ENCODE data around the gene ELF4. TPM values are rescaled to one million over a fixed set of nuclear protein-coding genes. Genes with fewer than 3 reads are reported as not detected.

ELF4 gene
- total RNA-seq, 6 experiments from 2014 or later = 0.80 to 2.8 (median 1.6) TPM

DNA sequence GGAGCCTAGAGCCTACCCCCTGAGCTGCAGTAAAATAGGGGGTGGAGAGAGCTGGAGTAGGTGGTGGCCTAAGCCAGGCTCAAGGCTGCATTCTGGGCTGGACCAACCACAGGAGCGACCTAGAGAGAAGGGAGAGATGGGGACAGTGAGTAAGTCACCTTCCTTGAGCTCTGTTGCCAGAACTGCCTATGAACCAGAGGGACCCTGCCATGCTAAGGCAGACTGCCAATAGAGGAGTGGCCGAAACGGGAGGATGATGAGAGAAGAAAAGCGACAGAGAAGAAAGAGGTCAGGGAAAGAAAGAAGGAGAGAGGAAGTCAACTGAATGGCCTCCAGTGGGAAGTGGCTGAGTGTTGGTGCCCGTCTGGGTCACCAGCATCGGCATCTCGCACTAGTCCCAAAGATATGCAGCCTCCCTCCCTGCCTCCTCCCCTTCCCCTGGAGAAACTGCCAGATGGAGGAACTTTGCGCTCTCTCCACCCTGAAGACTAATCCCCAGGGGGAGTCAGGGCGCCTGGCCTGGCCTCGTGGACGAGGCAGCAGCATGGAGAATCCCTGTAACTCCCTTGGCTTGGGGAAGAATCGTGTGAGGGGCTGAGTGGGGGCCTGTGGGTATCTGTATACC lies 28.8 kb downstream of the ELF4 start:
- no peaks in the 10 kb centered on the region for H3K27me3 ChIP-seq
- WGBS (ENCODE audit: insufficient coverage, low coverage, low lambda C conversion rate, missing lambda C conversion rate) = 40% methylated on average over 1 of the region's 12 CpGs
- H3K27ac ChIP-seq = peak overlapping the region in 1 of 3 donors; percentile 2
- DNase-seq (no peak), ATAC-seq (no peak)
- intact Hi-C loops (cut with DNase I) = loop anchor here in 1 of 2 donors (10.0 kb wide), 1 partner anchor 103 kb away; no protein-coding TSS in a partner anchor
- H3K4me3 ChIP-seq = no peak overlapping the region
- TF ChIP-seq, protein P1, sequence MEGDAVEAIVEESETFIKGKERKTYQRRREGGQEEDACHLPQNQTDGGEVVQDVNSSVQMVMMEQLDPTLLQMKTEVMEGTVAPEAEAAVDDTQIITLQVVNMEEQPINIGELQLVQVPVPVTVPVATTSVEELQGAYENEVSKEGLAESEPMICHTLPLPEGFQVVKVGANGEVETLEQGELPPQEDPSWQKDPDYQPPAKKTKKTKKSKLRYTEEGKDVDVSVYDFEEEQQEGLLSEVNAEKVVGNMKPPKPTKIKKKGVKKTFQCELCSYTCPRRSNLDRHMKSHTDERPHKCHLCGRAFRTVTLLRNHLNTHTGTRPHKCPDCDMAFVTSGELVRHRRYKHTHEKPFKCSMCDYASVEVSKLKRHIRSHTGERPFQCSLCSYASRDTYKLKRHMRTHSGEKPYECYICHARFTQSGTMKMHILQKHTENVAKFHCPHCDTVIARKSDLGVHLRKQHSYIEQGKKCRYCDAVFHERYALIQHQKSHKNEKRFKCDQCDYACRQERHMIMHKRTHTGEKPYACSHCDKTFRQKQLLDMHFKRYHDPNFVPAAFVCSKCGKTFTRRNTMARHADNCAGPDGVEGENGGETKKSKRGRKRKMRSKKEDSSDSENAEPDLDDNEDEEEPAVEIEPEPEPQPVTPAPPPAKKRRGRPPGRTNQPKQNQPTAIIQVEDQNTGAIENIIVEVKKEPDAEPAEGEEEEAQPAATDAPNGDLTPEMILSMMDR (IDR thresholded peaks at IDR 0.05) = no peak
- no peak for TF ChIP-seq POLR2A (IDR thresholded peaks at IDR 0.05)
- no peaks in the 10 kb centered on the region for H3K4me1 ChIP-seq
- no peaks in the 10 kb centered on the region for H3K36me3 ChIP-seq
- no peaks in the 10 kb centered on the region for H3K9me3 ChIP-seq

DNA sequence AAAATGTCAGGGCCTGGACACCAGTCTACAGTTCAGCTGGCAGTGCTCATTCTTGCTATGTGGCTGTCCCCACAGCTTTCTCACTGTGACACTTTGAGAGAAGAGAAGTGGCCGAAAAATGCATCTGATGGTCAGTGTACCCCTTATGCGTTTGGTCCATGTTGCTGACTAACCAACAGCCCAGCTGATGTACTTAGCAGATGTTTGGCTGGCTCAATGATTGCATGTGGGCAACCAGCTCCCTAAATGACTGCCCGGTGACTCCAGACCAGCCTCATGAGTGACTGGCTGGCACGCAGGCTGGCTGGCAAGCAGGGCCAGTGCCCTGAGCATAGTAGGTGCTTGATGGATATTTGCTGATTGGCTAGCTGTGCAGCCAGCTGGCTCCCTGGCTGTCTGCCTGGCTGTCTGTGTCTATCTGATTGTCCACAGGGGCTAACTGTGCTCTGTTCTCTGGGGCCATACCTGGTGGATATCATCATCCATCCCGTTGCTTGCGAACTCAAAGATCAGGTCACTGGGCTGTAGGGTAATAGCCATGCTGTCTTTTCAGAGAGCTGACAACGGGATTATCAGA lies 29.4 kb downstream of the ELF4 start:
- intact Hi-C loops (cut with DNase I) = loop anchor here in 1 of 2 donors (10.0 kb wide), 1 partner anchor 104 kb away; no protein-coding TSS in a partner anchor
- no peak overlapping the region for H3K4me3 ChIP-seq
- H3K27me3 ChIP-seq = no peaks in the 10 kb centered on the region
- H3K4me1 ChIP-seq = no peaks in the 10 kb centered on the region
- H3K27ac ChIP-seq = no peak overlapping the region
- H3K9me3 ChIP-seq = no peaks in the 10 kb centered on the region
- DNase-seq = no peak
- no peak for ATAC-seq
- TF ChIP-seq POLR2A (IDR thresholded peaks at IDR 0.05) = no peak
- TF ChIP-seq, protein P1 (IDR thresholded peaks at IDR 0.05) = no peak
- H3K36me3 ChIP-seq = no peaks in the 10 kb centered on the region
- WGBS (ENCODE audit: insufficient coverage, low coverage, low lambda C conversion rate, missing lambda C conversion rate) = 80% methylated on average over 2 of the region's 7 CpGs

DNA sequence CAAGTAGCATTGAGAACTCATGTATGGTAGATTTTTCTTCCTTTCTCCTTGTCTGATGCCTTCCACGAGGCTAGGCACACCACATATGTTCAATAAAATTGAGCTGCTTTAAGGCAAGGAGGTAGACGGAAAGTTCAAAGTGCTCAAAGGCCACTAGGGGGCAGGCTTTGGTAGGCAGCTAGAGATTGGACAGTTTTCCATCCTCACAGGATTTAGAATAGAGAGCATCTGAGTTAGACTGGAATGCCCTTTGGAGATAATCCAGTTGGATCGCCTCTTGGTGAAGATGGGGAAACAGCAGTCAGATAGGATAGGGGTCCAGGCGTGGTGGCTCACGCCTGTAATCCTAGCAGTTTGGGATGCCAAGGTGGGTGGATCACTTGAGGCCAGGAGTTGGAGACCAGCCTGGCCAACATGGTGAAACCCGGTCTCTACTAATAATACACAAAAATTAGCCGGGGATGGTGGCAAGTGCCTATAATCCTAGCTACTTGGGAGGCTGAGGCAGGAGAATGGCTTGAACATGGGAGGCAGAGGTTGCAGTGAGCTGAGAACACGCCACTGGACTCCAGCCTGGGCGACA lies 30.4 kb downstream of the ELF4 start:
- DNase-seq = peak in 1 of 3 donors; percentile 57
- TF ChIP-seq, protein P1 (IDR thresholded peaks at IDR 0.05) = peak; percentile 70 to 83 (median 78)
- no peak for TF ChIP-seq POLR2A (IDR thresholded peaks at IDR 0.05)
- Histone ChIP-seq H3K27ac (no peak overlapping the region), H3K36me3 (no peaks in the 10 kb centered on the region), H3K4me1 (no peaks in the 10 kb centered on the region), H3K4me3 (no peak overlapping the region), H3K9me3 (no peaks in the 10 kb centered on the region), H3K27me3 (no peaks in the 10 kb centered on the region)
- 31% methylated on average over 6 of the region's 9 CpGs for WGBS (ENCODE audit: insufficient coverage, low coverage, low lambda C conversion rate, missing lambda C conversion rate)
- intact Hi-C loops (cut with DNase I) = loop anchor here (5.0 to 10.0 kb wide), 2 partner anchors 105 to 112 kb away; no protein-coding TSS in a partner anchor
- peak; percentile 71 to 82 (median 74) for ATAC-seq

DNA sequence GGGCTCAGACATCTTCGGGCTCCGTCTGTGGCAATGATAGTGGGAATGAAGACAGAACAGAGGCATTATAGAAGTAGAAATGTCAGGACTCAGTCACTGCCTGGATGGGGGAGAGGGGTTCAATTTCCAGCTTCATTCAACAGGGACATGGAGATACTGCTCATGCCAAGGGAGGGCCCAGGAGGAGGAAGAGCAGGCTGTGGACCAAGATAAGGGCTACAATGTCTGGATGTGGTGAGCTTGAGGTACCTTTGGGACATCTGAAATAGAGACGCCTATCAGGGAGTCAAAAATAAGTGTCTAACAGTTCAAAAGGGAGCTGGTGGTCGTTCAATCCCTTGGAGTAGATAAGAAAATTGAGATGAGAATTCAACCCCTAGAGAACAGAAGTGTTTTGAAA lies 34.5 kb downstream of the ELF4 start:
- Histone ChIP-seq H3K9me3 (no peaks in the 10 kb centered on the region), H3K36me3 (no peaks in the 10 kb centered on the region), H3K4me1 (no peaks in the 10 kb centered on the region), H3K4me3 (no peak overlapping the region), H3K27me3 (no peaks in the 10 kb centered on the region), H3K27ac (no peak overlapping the region)
- no peak for TF ChIP-seq POLR2A (IDR thresholded peaks at IDR 0.05)
- TF ChIP-seq, protein P1 (IDR thresholded peaks at IDR 0.05) = no peak
- WGBS (ENCODE audit: insufficient coverage, low coverage, low lambda C conversion rate, missing lambda C conversion rate) = 63% methylated on average over 4 of the region's 4 CpGs
- intact Hi-C loops (cut with DNase I) = loop anchor here in 1 of 2 donors (5.0 kb wide), 1 partner anchor 117 kb away; no protein-coding TSS in a partner anchor
- no peak for DNase-seq
- no peak for ATAC-seq

All from right lobe of liver (tissue), 6 donors.